ENCODE results near the gene SREK1. TPM values are rescaled to one million over a fixed set of nuclear protein-coding genes. Genes with fewer than 3 reads are reported as not detected.
A peak's percentile ranks its signal among the peaks of the same experiment; 100 is the strongest.

SREK1 gene
- total RNA-seq, 1 experiment from 2014 or later = 59.6 TPM

GRCh38 chr5:66230551-66230950 is 86.5 kb downstream of the SREK1 start:
- DNase-seq = peak; percentile 67
- Histone ChIP-seq H4K5ac (ENCODE audit: insufficient read length, low read depth, low read length) (no peak overlapping the region), H2BK12ac (ENCODE audit: insufficient read length, low read depth, low read length) (no peak overlapping the region), H3K27ac (ENCODE audit: insufficient read length, low read depth, low read length) (no peak overlapping the region), H3T11ph (ENCODE audit: low read length) (no peak overlapping the region), H2AK5ac (ENCODE audit: insufficient read length, low read length) (no peak overlapping the region), H3K4me1 (ENCODE audit: insufficient read depth, low read length) (peaks cover 4% of the 10 kb centered on the region; the same call in 1 of the 2 replicates), H4K20me1 (ENCODE audit: control insufficient read depth, insufficient read depth, insufficient read length) (no peaks in the 10 kb centered on the region), H3K23ac (ENCODE audit: insufficient read length, low read depth, low read length) (no peak overlapping the region), H2AFZ (ENCODE audit: low read length) (no peak overlapping the region), H2BK20ac (ENCODE audit: low read depth, low read length, poor library complexity, severe bottlenecking) (no peak overlapping the region), H3K9ac (ENCODE audit: extremely low read depth, insufficient read length, low read length) (no peak overlapping the region), H3K9me3 (ENCODE audit: control insufficient read depth, low read depth, low read length) (no peaks in the 10 kb centered on the region), H3K18ac (ENCODE audit: insufficient read length, low read depth, low read length) (no peak overlapping the region), H3K4ac (ENCODE audit: low read depth, low read length) (no peak overlapping the region), H3K27me3 (ENCODE audit: insufficient read depth, low read length) (no peaks in the 10 kb centered on the region), H2BK5ac (ENCODE audit: insufficient read length, low read length) (no peak overlapping the region), H3K56ac (ENCODE audit: insufficient read length, low read depth, low read length) (no peak overlapping the region), H3K4me2 (ENCODE audit: insufficient read depth, insufficient read length, low read length) (no peak overlapping the region), H3K23me2 (ENCODE audit: insufficient read length, low read depth, low read length, poor library complexity, severe bottlenecking) (no peaks in the 10 kb centered on the region), H3K79me2 (ENCODE audit: insufficient read depth, low read length) (no peaks in the 10 kb centered on the region), H3K79me1 (ENCODE audit: insufficient read depth, low read depth, low read length, poor library complexity, severe bottlenecking) (no peaks in the 10 kb centered on the region), H2BK15ac (ENCODE audit: low read depth, low read length) (no peak overlapping the region), H4K91ac (ENCODE audit: insufficient read length, low read depth, low read length) (no peak overlapping the region), H3K14ac (ENCODE audit: insufficient read depth, low read length) (no peak overlapping the region), H4K8ac (replicated peaks; ENCODE audit: insufficient read length, low read depth, low read length) (no peak overlapping the region), H2BK120ac (ENCODE audit: low read depth, low read length, poor library complexity, severe bottlenecking) (no peak overlapping the region)
- H3K27me3 Mint-ChIP-seq (ENCODE audit: low read depth) = no peaks in the 10 kb centered on the region
- H3K4me3 Mint-ChIP-seq = no peak overlapping the region
- H3K27ac Mint-ChIP-seq = peak overlapping the region in 1 of 3 experiments; percentile 49; a peak in 1 of 7 replicates
- WGBS (ENCODE audit: extremely low coverage, insufficient read length, low lambda C conversion rate) = no CpG with 5 or more reads among the region's 1 CpG
- peaks cover 3 to 8% of the 10 kb centered on the region in 2 experiments; a peak in 4 of 5 replicates for H3K9me3 Mint-ChIP-seq
- no peak for TF ChIP-seq CTCF (conservative IDR thresholded peaks at IDR 0.05)
- peaks cover 0 to 6% (median 0%) of the 10 kb centered on the region in 3 experiments; a peak in 2 of 7 replicates for H3K36me3 Mint-ChIP-seq (ENCODE audit: insufficient read depth in 1 of 3, low read depth in 3 of 3)
- H3K4me1 Mint-ChIP-seq = peaks cover 21 to 25% of the 10 kb centered on the region in 2 experiments
